Measurements from ENCODE around the gene SCFD2. TPM values are rescaled to one million over a fixed set of nuclear protein-coding genes. Genes with fewer than 3 reads are reported as not detected.

Gene SCFD2
- total and polyA plus RNA-seq, 7 donors = 5.8 to 13.3 (median 11.2) TPM

GRCh38 chr4:52932591-52933470 lies 433.0 kb downstream of the SCFD2 start:
- TF ChIP-seq CTCF (IDR thresholded peaks at IDR 0.05) = no peak
- H3K36me3 ChIP-seq (ENCODE audit: insufficient read depth in 1 of 2, low read depth in 1 of 2) = peaks cover 0 to 2% of the 10 kb centered on the region in 2 donors
- H3K27me3 ChIP-seq (ENCODE audit: insufficient read depth in 3 of 3, low read length in 2 of 3) = no peaks in the 10 kb centered on the region
- no peak overlapping the region for H3K27ac ChIP-seq
- intact Hi-C loops (cut with DNase I) = no loop called here
- H3K9me3 ChIP-seq = no peaks in the 10 kb centered on the region
- WGBS, 3 donors = 38 to 56% (median 43%) methylated on average over 5 of the region's 5 CpGs
- H3K4me3 ChIP-seq = no peak overlapping the region
- DNase-seq = no peak
- H3K4me1 ChIP-seq = peaks cover 12% of the 10 kb centered on the region
- ATAC-seq = peak in 3 of 4 donors; percentile 24 to 39 (median 32)

- ATAC-seq (no peak), DNase-seq (no peak)
- TF ChIP-seq CTCF (IDR thresholded peaks at IDR 0.05) = no peak
- Histone ChIP-seq H3K4me3 (no peak overlapping the region), H3K36me3 (ENCODE audit: insufficient read depth in 1 of 2, low read depth in 1 of 2) (no peaks in the 10 kb centered on the region), H3K4me1 (peaks cover 12% of the 10 kb centered on the region), H3K27me3 (ENCODE audit: insufficient read depth in 3 of 3, low read length in 2 of 3) (no peaks in the 10 kb centered on the region), H3K9me3 (no peaks in the 10 kb centered on the region), H3K27ac (no peak overlapping the region)
- intact Hi-C loops (cut with DNase I) = no loop called here
- 83 to 84% (median 83%) methylated on average over 4 of the region's 4 CpGs for WGBS, 3 donors
These were observed 434.6 kb downstream of the SCFD2 start for GRCh38 chr4:52931243-52931642.

- H3K27ac ChIP-seq = no peak overlapping the region
- WGBS, 3 donors = 92 to 95% (median 94%) methylated on average over 9 of the region's 9 CpGs
These were observed 439.5 kb downstream of the SCFD2 start for GRCh38 chr4:52926196-52926974.

GRCh38 chr4:52925531-52925968 lies 440.3 kb downstream of the SCFD2 start:
- Histone ChIP-seq H3K27me3 (ENCODE audit: insufficient read depth in 3 of 3, low read length in 2 of 3) (no peaks in the 10 kb centered on the region), H3K9me3 (no peaks in the 10 kb centered on the region), H3K4me1 (no peaks in the 10 kb centered on the region), H3K27ac (no peak overlapping the region), H3K36me3 (ENCODE audit: insufficient read depth in 1 of 2, low read depth in 1 of 2) (no peaks in the 10 kb centered on the region), H3K4me3 (no peak overlapping the region)
- DNase-seq = no peak
- no peak for TF ChIP-seq CTCF (IDR thresholded peaks at IDR 0.05)
- ATAC-seq = no peak
- 68 to 74% (median 69%) methylated on average over 3 of the region's 3 CpGs for WGBS, 3 donors
- intact Hi-C loops (cut with DNase I) = no loop called here

More at GRCh38 chr4:52926196-52926974, 439.5 kb downstream of the SCFD2 start:
- no peaks in the 10 kb centered on the region for H3K36me3 ChIP-seq (ENCODE audit: insufficient read depth in 1 of 2, low read depth in 1 of 2)
- no peak for TF ChIP-seq CTCF (IDR thresholded peaks at IDR 0.05)
- H3K9me3 ChIP-seq = no peaks in the 10 kb centered on the region
- no peaks in the 10 kb centered on the region for H3K27me3 ChIP-seq (ENCODE audit: insufficient read depth in 3 of 3, low read length in 2 of 3)
- DNase-seq (no peak), ATAC-seq (no peak)
- no peak overlapping the region for H3K4me3 ChIP-seq
- no peaks in the 10 kb centered on the region for H3K4me1 ChIP-seq
- intact Hi-C loops (cut with DNase I) = no loop called here
